Fibroblast of lung (primary cell): ENCODE measurements around the gene C11orf58.

Source experiments
- CTCF ChIP-seq, 2 donors: IDR thresholded peaks in 1 of 2; conservative IDR thresholded peaks in 1 of 2; 1 replicate in 1 of 2; 2 replicates in 1 of 2; pipeline ENCODE4 v1.5.1; 2011 to 2012; ENCODE audit warnings: low read length in 2 of 2, control low read depth in 1 of 2, inconsistent platforms in 1 of 2, low read depth in 1 of 2, mild to moderate bottlenecking in 1 of 2
- EZH2 ChIP-seq: IDR thresholded peaks from 2 replicates; pipeline ENCODE4 v1.5.1; 2012; ENCODE audit warnings: low read length, control low read depth, mild to moderate bottlenecking; ENCODE audit errors: missing control alignments

- no peak for TF ChIP-seq CTCF (conservative IDR thresholded peaks at IDR 0.05 in 1 of 2, IDR thresholded peaks at IDR 0.05 in 1 of 2; ENCODE audit: low read depth in 1 of 2, low read length in 2 of 2)
- no peak for TF ChIP-seq EZH2
Measured at GRCh38 chr11:16797776-16798175, 59.3 kb downstream of the C11orf58 start.
